Natural killer cell (primary cell): ENCODE measurements around the gene RAPGEF3. TPM values are rescaled to one million over a fixed set of nuclear protein-coding genes. Genes with fewer than 3 reads are reported as not detected.

Experiments used
- ATAC-seq, 3 donors: fragments of 150-1000 bp in 2 of 3; fragments of 200-7000 bp in 1 of 3; cut with Tn5 transposase; 1 replicate in 1 of 3; 2 replicates in 2 of 3; pipeline ENCODE4 v1.10.0; 2021; ENCODE audit warnings: mild to moderate bottlenecking in 2 of 3, moderate library complexity in 2 of 3
- DNase-seq, 2 donors: peaks; one replicate each; pipeline versions ENCODE4 v3.0.0 to v3.0.0-alpha.2; 2013 to 2021; ENCODE audit warnings: mixed read lengths in 1 of 2
- H3K27ac ChIP-seq: one replicate; pipeline ENCODE4 v1.5.1; 2013; ENCODE audit warnings: mild to moderate bottlenecking, low read length
- H3K27me3 ChIP-seq: one replicate; pipeline ENCODE4 v1.6.1; 2013; ENCODE audit warnings: low read length; ENCODE audit not compliant: control insufficient read depth, insufficient read depth
- H3K36me3 ChIP-seq: one replicate; pipeline ENCODE4 v1.6.1; 2013; ENCODE audit warnings: low read length; ENCODE audit not compliant: control insufficient read depth, insufficient read depth
- H3K4me1 ChIP-seq: one replicate; pipeline ENCODE4 v1.6.1; 2013; ENCODE audit warnings: low read length; ENCODE audit not compliant: control insufficient read depth, insufficient read depth
- H3K4me3 ChIP-seq: one replicate; pipeline ENCODE4 v1.5.1; 2013; ENCODE audit warnings: low read length
- H3K9me3 ChIP-seq: one replicate; pipeline ENCODE4 v1.6.1; 2013; ENCODE audit warnings: low read length; ENCODE audit not compliant: control insufficient read depth, insufficient read depth
- H3K27ac Mint-ChIP-seq, 2 donors: one replicate each; pipeline ENCODE4 v1.8.0; 2022; ENCODE audit warnings: mild to moderate bottlenecking in 2 of 2, mixed read lengths in 2 of 2, moderate library complexity in 1 of 2
- H3K27me3 Mint-ChIP-seq, 2 donors: one replicate each; pipeline ENCODE4 v1.8.0; 2022; ENCODE audit warnings: low read depth in 2 of 2, mixed read lengths in 2 of 2
- H3K36me3 Mint-ChIP-seq: one replicate; pipeline ENCODE4 v1.8.0; 2022; ENCODE audit warnings: mixed read lengths
- H3K4me1 Mint-ChIP-seq, 2 donors: one replicate each; pipeline ENCODE4 v1.8.0; 2022; ENCODE audit warnings: mixed read lengths in 2 of 2
- H3K4me3 Mint-ChIP-seq: one replicate; pipeline ENCODE4 v1.8.0; 2022; ENCODE audit warnings: mild to moderate bottlenecking, moderate library complexity, mixed read lengths
- H3K9me3 Mint-ChIP-seq, 2 donors: one replicate each; pipeline ENCODE4 v1.8.0; 2022; ENCODE audit warnings: mixed read lengths in 2 of 2
- CTCF ChIP-seq: fragments of 200-600 bp; IDR thresholded peaks from one replicate; pipeline ENCODE4 v1.8.0; 2022; ENCODE audit warnings: antibody characterized with exemption
- WGBS: methylation state at CpG from one replicate; pipeline ENCODE4 v1.1.7; 2013; ENCODE audit warnings: missing lambda C conversion rate; ENCODE audit not compliant: insufficient coverage; 5-methylcytosine and 5-hydroxymethylcytosine counted together
- intact Hi-C: fragments of 100-400 bp; cut with micrococcal nuclease; formaldehyde crosslinking; loops from one replicate; pipeline ENCODE4 v1.14.2; 2022
- total RNA-seq, 4 donors: library from RNA; stranded (reverse); fragments of 120-200 nt in 1 of 4; gene quantifications; one replicate each; pipeline versions ENCODE4 v1.2.3 to v1.2.4, GENCODE V29; 2013 to 2022

Gene RAPGEF3
- total RNA-seq, 3 donors from 2014 or later (not counting 1 experiment from before 2014, with no cell fraction given), result 0.23 to 0.73 (median 0.49) TPM

DNA sequence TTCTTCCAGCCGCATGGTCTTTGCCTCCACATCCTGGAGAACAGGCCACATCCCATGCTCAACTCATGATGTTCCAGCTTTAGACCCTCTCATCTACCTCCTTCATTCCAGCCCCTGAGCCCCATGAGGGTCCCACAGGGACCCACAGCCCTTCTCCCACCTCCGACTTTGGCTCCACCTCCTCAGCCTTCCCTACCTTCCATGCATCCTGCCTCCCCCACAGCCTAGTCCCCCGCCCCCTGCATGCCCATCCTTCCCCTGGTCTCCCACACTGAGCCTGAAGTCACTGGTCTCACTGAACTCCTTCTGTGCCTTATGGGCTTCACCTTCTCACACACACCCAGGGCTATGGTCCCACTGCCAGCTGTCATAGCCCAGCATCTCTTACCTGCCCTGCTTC is 9.8 kb downstream of the RAPGEF3 start:
- no peak overlapping the region for H3K4me3 ChIP-seq
- H3K36me3 Mint-ChIP-seq, result no peaks in the 10 kb centered on the region
- no peaks in the 10 kb centered on the region for H3K9me3 ChIP-seq
- no peaks in the 10 kb centered on the region for H3K27me3 ChIP-seq
- ATAC-seq (no peak), DNase-seq (no peak)
- H3K36me3 ChIP-seq, result no peaks in the 10 kb centered on the region
- TF ChIP-seq CTCF, result no peak
- no peak overlapping the region for H3K27ac Mint-ChIP-seq
- H3K9me3 Mint-ChIP-seq, result no peaks in the 10 kb centered on the region
- WGBS, result 92% methylated on average over 3 of the region's 3 CpGs
- H3K27me3 Mint-ChIP-seq, result peaks cover 8 to 14% of the 10 kb centered on the region in 2 donors
- H3K27ac ChIP-seq, result no peak overlapping the region
- intact Hi-C loops, result no loop called here
- no peak overlapping the region for H3K4me3 Mint-ChIP-seq
- peaks cover 8% of the 10 kb centered on the region for H3K4me1 ChIP-seq
- peaks cover 0 to under 1% of the 10 kb centered on the region in 2 donors for H3K4me1 Mint-ChIP-seq

DNA sequence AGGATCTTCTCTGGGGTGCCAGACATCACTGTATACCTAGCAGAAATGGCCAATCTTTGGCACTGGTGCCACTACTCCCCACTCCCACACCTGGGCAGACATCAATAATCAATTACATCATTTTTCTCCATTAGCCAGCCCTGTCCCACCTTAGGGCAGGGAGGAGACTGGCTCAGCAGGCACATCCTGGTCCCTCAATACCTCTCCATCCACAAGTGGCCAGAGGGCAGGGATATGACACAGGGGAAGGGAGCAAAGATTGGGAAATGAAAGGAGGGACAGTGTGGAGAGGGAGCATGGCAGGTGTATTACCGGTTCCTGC is 10.2 kb downstream of the RAPGEF3 start:
- intact Hi-C loops, result no loop called here
- Histone ChIP-seq H3K9me3 (no peaks in the 10 kb centered on the region), H3K36me3 (no peaks in the 10 kb centered on the region), H3K4me1 (peaks cover 8% of the 10 kb centered on the region), H3K4me3 (no peak overlapping the region), H3K27ac (no peak overlapping the region), H3K27me3 (no peaks in the 10 kb centered on the region)
- no peak overlapping the region for H3K27ac Mint-ChIP-seq
- H3K36me3 Mint-ChIP-seq, result no peaks in the 10 kb centered on the region
- DNase-seq (no peak), ATAC-seq (no peak)
- no peaks in the 10 kb centered on the region for H3K9me3 Mint-ChIP-seq
- peaks cover 0 to 4% of the 10 kb centered on the region in 2 donors for H3K4me1 Mint-ChIP-seq
- H3K27me3 Mint-ChIP-seq, result peaks cover 13 to 18% of the 10 kb centered on the region in 2 donors
- no peak for TF ChIP-seq CTCF
- WGBS, result 100% methylated on average over 1 of the region's 1 CpG
- no peak overlapping the region for H3K4me3 Mint-ChIP-seq

- intact Hi-C loops, result no loop called here
- Histone ChIP-seq H3K4me3 (no peak overlapping the region), H3K36me3 (no peaks in the 10 kb centered on the region), H3K4me1 (peaks cover 8% of the 10 kb centered on the region), H3K9me3 (no peaks in the 10 kb centered on the region), H3K27me3 (peaks cover 4% of the 10 kb centered on the region), H3K27ac (no peak overlapping the region)
- TF ChIP-seq CTCF, result no peak
- H3K27ac Mint-ChIP-seq, result no peak overlapping the region
- WGBS, result 93% methylated on average over 14 of the region's 14 CpGs
- H3K36me3 Mint-ChIP-seq, result no peaks in the 10 kb centered on the region
- H3K4me1 Mint-ChIP-seq, result peaks cover 0 to 10% of the 10 kb centered on the region in 2 donors
- no peak overlapping the region for H3K4me3 Mint-ChIP-seq
- no peak for DNase-seq
- ATAC-seq, result no peak
- H3K27me3 Mint-ChIP-seq, result peaks cover 18 to 20% of the 10 kb centered on the region in 2 donors
- H3K9me3 Mint-ChIP-seq, result no peaks in the 10 kb centered on the region
These were observed 10.8 kb downstream of the RAPGEF3 start for GRCh38 chr12:47747596-47748506.

- peaks cover 5 to 14% of the 10 kb centered on the region in 2 donors for H3K4me1 Mint-ChIP-seq
- no peaks in the 10 kb centered on the region for H3K9me3 Mint-ChIP-seq
- Histone ChIP-seq H3K4me1 (peaks cover 13% of the 10 kb centered on the region), H3K27ac (no peak overlapping the region), H3K9me3 (no peaks in the 10 kb centered on the region), H3K27me3 (peaks cover 4% of the 10 kb centered on the region), H3K4me3 (no peak overlapping the region), H3K36me3 (no peaks in the 10 kb centered on the region)
- TF ChIP-seq CTCF, result no peak
- no peak for ATAC-seq
- DNase-seq, result no peak
- no peak overlapping the region for H3K27ac Mint-ChIP-seq
- intact Hi-C loops, result no loop called here
- WGBS, result 67% methylated on average over 4 of the region's 4 CpGs
- no peak overlapping the region for H3K4me3 Mint-ChIP-seq
- peaks cover 18 to 20% of the 10 kb centered on the region in 2 donors for H3K27me3 Mint-ChIP-seq
- no peaks in the 10 kb centered on the region for H3K36me3 Mint-ChIP-seq
These were observed 11.6 kb downstream of the RAPGEF3 start for GRCh38 chr12:47747126-47747525.
